Dedifferentiated amniotic fluid mesenchymal stem cell (primary cell): Measurements from ENCODE around the gene B3GAT3.
A peak's percentile ranks its signal among the peaks of the same experiment; 100 is the strongest.
"Not testable (repeated sequence)": the region's sequence is repeated elsewhere in the genome, so short reads cannot be mapped to it uniquely, and the experiment has no call there.

Experiments
- DNase-seq: peaks from one replicate; pipeline ENCODE4 v3.0.0-alpha.2; 2016; ENCODE audit errors: extremely low spot score

The B3GAT3 gene

GRCh38 chr11:62621567-62622470, at the start of gene B3GAT3:
TSS of gene B3GAT3 (minus strand) at chr11:62621986. CDS start at chr11:62621947, 39 bp downstream.
- DNase-seq: peak; percentile 96

- no peak for DNase-seq
Measured at GRCh38 chr11:62671236-62671607, 49.4 kb upstream of the B3GAT3 start.

GRCh38 chr11:62669420-62670161, 47.8 kb upstream of the B3GAT3 start:
- DNase-seq: no peak

GRCh38 chr11:62667460-62667859, 45.7 kb upstream of the B3GAT3 start:
- no peak for DNase-seq

GRCh38 chr11:62666259-62666926, 44.6 kb upstream of the B3GAT3 start:
- DNase-seq: no peak

GRCh38 chr11:62665599-62666258, 43.9 kb upstream of the B3GAT3 start:
- peak; percentile 45 for DNase-seq

GRCh38 chr11:62665075-62665598, 43.4 kb upstream of the B3GAT3 start, which contains the start of the genes C11orf98 and CSKMT:
TSS of gene C11orf98 (minus strand) at chr11:62665210. CDS start at chr11:62665169, 41 bp downstream.
TSS of gene CSKMT (plus strand) at chr11:62665312. CDS start at chr11:62665880, 568 bp downstream.
- DNase-seq: peak; percentile 92

GRCh38 chr11:62664405-62665074, 42.8 kb upstream of the B3GAT3 start:
- no peak for DNase-seq

GRCh38 chr11:62656796-62657429, 35.1 kb upstream of the B3GAT3 start:
- no peak for DNase-seq

GRCh38 chr11:62654297-62654696, 32.5 kb upstream of the B3GAT3 start:
- DNase-seq: no peak

- DNase-seq: no peak
Measured at GRCh38 chr11:62652161-62653006, 30.6 kb upstream of the B3GAT3 start.

GRCh38 chr11:62650283-62650682, 28.5 kb upstream of the B3GAT3 start:
- not testable (repeated sequence) for DNase-seq

GRCh38 chr11:62649486-62649885, 27.7 kb upstream of the B3GAT3 start:
- DNase-seq: no peak

GRCh38 chr11:62648967-62649364, 27.2 kb upstream of the B3GAT3 start:
- no peak for DNase-seq

GRCh38 chr11:62648185-62648966, 26.6 kb upstream of the B3GAT3 start:
- DNase-seq: no peak

GRCh38 chr11:62647609-62648005, 25.8 kb upstream of the B3GAT3 start:
- no peak for DNase-seq

GRCh38 chr11:62646825-62647608, 25.2 kb upstream of the B3GAT3 start:
- DNase-seq: no peak
